Measurements from ENCODE around the gene XAB2. TPM values are rescaled to one million over a fixed set of nuclear protein-coding genes. Genes with fewer than 3 reads are reported as not detected.

XAB2 gene
- total and polyA plus RNA-seq, 4 donors = 34.1 to 48.3 (median 39.3) TPM

GRCh38 chr19:7650148-7650547 lies 20.8 kb upstream of the XAB2 start:
- no peak for ATAC-seq (ENCODE audit: insufficient read depth, low FRiP score)
- H3K4me1 ChIP-seq (ENCODE audit: control insufficient read depth in 5 of 5, insufficient read depth in 5 of 5, low read length in 5 of 5) = peaks cover 0 to 4% (median 1%) of the 10 kb centered on the region in 5 donors
- peaks cover 0 to 3% (median 0%) of the 10 kb centered on the region in 3 donors for H3K27me3 ChIP-seq (ENCODE audit: control insufficient read depth in 3 of 3, insufficient read depth in 3 of 3, low read length in 2 of 3)
- WGBS, 2 donors = 47 to 50% methylated on average over 2 of the region's 2 CpGs
- H3K4me3 ChIP-seq = no peak overlapping the region
- H3K9ac ChIP-seq (ENCODE audit: insufficient read depth in 1 of 2, low read length in 2 of 2) = no peak overlapping the region
- H3K27ac ChIP-seq (ENCODE audit: low read depth in 1 of 2, low read length in 1 of 2) = no peak overlapping the region
- peaks cover 0 to 14% (median 0%) of the 10 kb centered on the region in 4 donors for H3K36me3 ChIP-seq (ENCODE audit: control insufficient read depth in 4 of 4, insufficient read depth in 4 of 4, low read length in 4 of 4)
- no peak for DNase-seq
- TF ChIP-seq CTCF (IDR thresholded peaks at IDR 0.05; ENCODE audit: control extremely low read depth, extremely low read depth) = no peak
- H3K9me3 ChIP-seq (ENCODE audit: control insufficient read depth in 4 of 4, insufficient read depth in 3 of 4, low read length in 3 of 4) = no peaks in the 10 kb centered on the region

GRCh38 chr19:7648265-7649014 lies 19.1 kb upstream of the XAB2 start:
- WGBS, 2 donors = 85 to 92% methylated on average over 15 of the region's 15 CpGs
- Histone ChIP-seq H3K4me3 (no peak overlapping the region), H3K27me3 (ENCODE audit: control insufficient read depth in 3 of 3, insufficient read depth in 3 of 3, low read length in 2 of 3) (peaks cover 0 to 3% (median 0%) of the 10 kb centered on the region in 3 donors), H3K9ac (ENCODE audit: insufficient read depth in 1 of 2, low read length in 2 of 2) (no peak overlapping the region), H3K27ac (ENCODE audit: low read depth in 1 of 2, low read length in 1 of 2) (no peak overlapping the region), H3K4me1 (ENCODE audit: control insufficient read depth in 5 of 5, insufficient read depth in 5 of 5, low read length in 5 of 5) (peaks cover 0 to 5% (median 3%) of the 10 kb centered on the region in 5 donors), H3K36me3 (ENCODE audit: control insufficient read depth in 4 of 4, insufficient read depth in 4 of 4, low read length in 4 of 4) (peaks cover 0 to 14% (median 0%) of the 10 kb centered on the region in 4 donors), H3K9me3 (ENCODE audit: control insufficient read depth in 4 of 4, insufficient read depth in 3 of 4, low read length in 3 of 4) (no peaks in the 10 kb centered on the region)
- ATAC-seq (ENCODE audit: insufficient read depth, low FRiP score) (no peak), DNase-seq (no peak)
- TF ChIP-seq CTCF (IDR thresholded peaks at IDR 0.05; ENCODE audit: control extremely low read depth, extremely low read depth) = no peak

- no peaks in the 10 kb centered on the region for H3K9me3 ChIP-seq (ENCODE audit: control insufficient read depth in 4 of 4, insufficient read depth in 3 of 4, low read length in 3 of 4)
- H3K27ac ChIP-seq (ENCODE audit: low read depth in 1 of 2, low read length in 1 of 2) = no peak overlapping the region
- peaks cover 0 to 4% (median under 1%) of the 10 kb centered on the region in 5 donors for H3K4me1 ChIP-seq (ENCODE audit: control insufficient read depth in 5 of 5, insufficient read depth in 5 of 5, low read length in 5 of 5)
- peaks cover 0 to 3% (median 0%) of the 10 kb centered on the region in 3 donors for H3K27me3 ChIP-seq (ENCODE audit: control insufficient read depth in 3 of 3, insufficient read depth in 3 of 3, low read length in 2 of 3)
- WGBS, 2 donors = 93 to 97% methylated on average over 26 of the region's 26 CpGs
- H3K9ac ChIP-seq (ENCODE audit: insufficient read depth in 1 of 2, low read length in 2 of 2) = no peak overlapping the region
- no peak for TF ChIP-seq CTCF (IDR thresholded peaks at IDR 0.05; ENCODE audit: control extremely low read depth, extremely low read depth)
- peaks cover 0 to 23% (median 0%) of the 10 kb centered on the region in 4 donors for H3K36me3 ChIP-seq (ENCODE audit: control insufficient read depth in 4 of 4, insufficient read depth in 4 of 4, low read length in 4 of 4)
- DNase-seq = no peak
- no peak overlapping the region for H3K4me3 ChIP-seq
- no peak for ATAC-seq (ENCODE audit: insufficient read depth, low FRiP score)
Measured at GRCh38 chr19:7647156-7647555, 17.8 kb upstream of the XAB2 start.

All from lung (tissue), 12 donors.